K562 (cell line): ENCODE data around the gene MEGF11. TPM values are rescaled to one million over a fixed set of nuclear protein-coding genes. Genes with fewer than 3 reads are reported as not detected.

ENCODE experiments used
- ATAC-seq: fragments of 200-7000 bp; cut with Tn5 transposase; 3 replicates; pipeline ENCODE4 v1.9.1; 2020; ENCODE audit warnings: moderate library complexity
- BruUV-seq: library from RNA; stranded (reverse); fragments of 400-500 nt; replicated peaks from 2 replicates; lab custom pipeline; 2021; lab: Mats Ljungman, UMichigan
- CTCF ChIA-PET: fragments of 300-600 bp; formaldehyde crosslinking; extraction: SDS; loops from one replicate; lab custom pipeline; 2021; ENCODE audit warnings: low intra/inter-chr PET ratio; lab: Yijun Ruan, JAX
- POLR2A ChIA-PET: fragments of 300-600, 350-650 bp; sonication (Branson Sonifier 250); formaldehyde crosslinking; extraction: SDS; loops from one replicate; lab custom pipeline; 2021; ENCODE audit warnings: antibody characterized with exemption, inconsistent platforms; lab: Yijun Ruan, JAX
- DNase-seq, 4 experiments: peaks; one replicate each; pipeline versions ENCODE4 v3.0.0 to v3.0.0-alpha.2; 2011 to 2018; ENCODE audit warnings: low spot score in 3 of 4, mixed read lengths in 3 of 4; ENCODE audit errors: extremely low read depth in 1 of 4
- FAIRE-seq: peaks from 2 replicates; lab custom pipeline; 2011; peaks lifted over from hg19 to GRCh38; lab: Jason Lieb, UNC
- H2AFZ ChIP-seq: 2 replicates; pipeline ENCODE4 v1.6.0; 2011; ENCODE audit warnings: low read depth, low read length, control low read depth, inconsistent platforms
- H3K27ac ChIP-seq: fragments of 200-600 bp; 3 replicates; pipeline ENCODE4 v1.8.0; 2011; ENCODE audit warnings: low read depth, mild to moderate bottlenecking, control low read depth, inconsistent platforms, low read length, moderate library complexity, mixed read lengths; ENCODE audit errors: extremely low read depth
- H3K27me3 ChIP-seq, 2 experiments: fragments of 300-600 bp in 1 of 2; 2 replicates in 1 of 2; 3 replicates in 1 of 2; pipeline versions ENCODE4 v1.6.0 to v1.8.0; 2011; ENCODE audit warnings: inconsistent platforms in 2 of 2, low read length in 2 of 2, mild to moderate bottlenecking in 1 of 2, mixed read lengths in 1 of 2, moderate library complexity in 1 of 2; ENCODE audit not compliant: control insufficient read depth in 2 of 2, insufficient read depth in 2 of 2
- H3K36me3 ChIP-seq: fragments of 300-600 bp; 3 replicates; pipeline ENCODE4 v1.8.0; 2011; ENCODE audit warnings: mild to moderate bottlenecking, low read length, inconsistent platforms; ENCODE audit not compliant: control insufficient read depth, insufficient read depth
- H3K4me1 ChIP-seq, 2 experiments: fragments of 200-600 bp in 1 of 2; replicated peaks in 1 of 2; 2 replicates in 1 of 2; 3 replicates in 1 of 2; pipeline versions ENCODE4 v1.5.1 to v1.8.0; 2011; ENCODE audit warnings: inconsistent platforms in 2 of 2, low read length in 2 of 2, mild to moderate bottlenecking in 1 of 2, mixed read lengths in 1 of 2, moderate library complexity in 1 of 2; ENCODE audit not compliant: control insufficient read depth in 2 of 2, insufficient read depth in 2 of 2
- H3K4me2 ChIP-seq: 2 replicates; pipeline ENCODE4 v1.6.1; 2011; ENCODE audit warnings: low read length, control low read depth, inconsistent platforms, mixed read lengths; ENCODE audit not compliant: insufficient read depth
- H3K4me3 ChIP-seq: fragments of 200-600 bp; sonication (generic), shearing (Covaris generic); 2 replicates; pipeline ENCODE4 v1.5.1; 2016; ENCODE audit warnings: control low read depth, inconsistent platforms
- H3K79me2 ChIP-seq: fragments of 200-600 bp; 3 replicates; pipeline ENCODE4 v1.8.0; 2011; ENCODE audit warnings: low read length, inconsistent platforms; ENCODE audit not compliant: control insufficient read depth, insufficient read depth
- H3K9ac ChIP-seq, 2 experiments: 2 replicates each; pipeline versions ENCODE4 v1.6.0 to v1.6.1; 2011; ENCODE audit warnings: low read depth in 2 of 2, low read length in 2 of 2, control low read depth in 1 of 2, inconsistent platforms in 1 of 2, mild to moderate bottlenecking in 1 of 2, mixed read lengths in 1 of 2; ENCODE audit not compliant: insufficient read depth in 1 of 2
- H3K9me1 ChIP-seq: one replicate; pipeline ENCODE4 v1.6.0; 2011; ENCODE audit warnings: inconsistent platforms, mild to moderate bottlenecking, low read length, moderate library complexity; ENCODE audit not compliant: control insufficient read depth, insufficient read depth
- H3K9me3 ChIP-seq: replicated peaks from 2 replicates; pipeline ENCODE4 v1.5.1; 2011; ENCODE audit warnings: low read depth, low read length, inconsistent platforms; ENCODE audit not compliant: control insufficient read depth, insufficient read depth
- H4K20me1 ChIP-seq: replicated peaks from 2 replicates; pipeline ENCODE4 v1.6.1; 2011; ENCODE audit warnings: low read length, inconsistent platforms, mixed read lengths; ENCODE audit not compliant: control insufficient read depth, insufficient read depth
- KLF6 ChIP-seq: fragments of 250-450 bp; sonication (Bioruptor Pico); IDR thresholded peaks from 2 replicates; pipeline ENCODE4 v1.4.0; 2020; ENCODE audit warnings: mild to moderate bottlenecking, moderate library complexity, borderline replicate concordance
- MLX ChIP-seq, 2 experiments: fragments of 450-650 bp in 1 of 2; sonication (generic) in 1 of 2; formaldehyde crosslinking; conservative IDR thresholded peaks; 2 replicates each; pipeline versions ENCODE4 v1.4.0 to v1.8.1; 2020 to 2022; ENCODE audit warnings: mild to moderate bottlenecking in 1 of 2, missing genetic modification reagents in 1 of 2
- PURB ChIP-seq: sonication (generic); formaldehyde crosslinking; IDR thresholded peaks from 2 replicates; pipeline ENCODE4 v1.9.0; 2021; ENCODE audit warnings: low read depth, mild to moderate bottlenecking, missing genetic modification reagents
- RBFOX2 ChIP-seq: fragments of 200-400 bp; formaldehyde crosslinking; IDR thresholded peaks from 2 replicates; pipeline ENCODE4 v1.6.1; 2017; ENCODE audit warnings: low read depth, mild to moderate bottlenecking, low read length, moderate library complexity
- RFX5 ChIP-seq: IDR thresholded peaks from 2 replicates; pipeline ENCODE4 v1.6.1; 2011; ENCODE audit warnings: low read depth, mild to moderate bottlenecking, improper control_type of control experiment, low read length
- ZNF316 ChIP-seq: fragments of 450-650 bp; IDR thresholded peaks from 2 replicates; pipeline ENCODE4 v1.6.1; 2016
- WGBS: fragments of 100-300 bp; shearing (Covaris generic); methylation state at CpG from one replicate; pipeline ENCODE4 v1.1.6; 2016; ENCODE audit warnings: low coverage, mixed read lengths; ENCODE audit not compliant: insufficient coverage; ENCODE audit errors: missing lambda C conversion rate; 5-methylcytosine and 5-hydroxymethylcytosine counted together
- in situ Hi-C: fragments of 300-500 bp; cut with MboI; formaldehyde crosslinking; loops from 4 replicates; pipeline ENCODE4 v1.15.0; 2018; ENCODE audit warnings: inconsistent platforms, mixed read lengths
- intact Hi-C: fragments of 100-400 bp; cut with micrococcal nuclease; formaldehyde crosslinking; loops from 2 replicates; pipeline ENCODE4 v1.14.2; 2022
- polyA plus RNA-seq, 8 experiments: library from polyadenylated mRNA; depleted of rRNA in 4 of 8; stranded (reverse) in 5 of 8; unstranded in 3 of 8; fragments of >200 nt; fragmentation: Nextera tagmentation in 2 of 8; fragmentation: Illumina TruSeq in 1 of 8; extraction: Ambion mirVana in 2 of 8; extraction: Trizol in 1 of 8; gene quantifications; 2 replicates each; pipeline versions ENCODE4 v1.2.1 to v1.2.3, GENCODE V29; 2011 to 2014; ENCODE audit warnings: inconsistent platforms in 1 of 8, missing spikeins in 1 of 8
- total RNA-seq, 7 experiments: library from RNA; depleted of rRNA in 6 of 7; stranded (reverse); fragments of >200 nt in 6 of 7; fragmentation: Illumina TruSeq in 2 of 7; extraction: Trizol in 2 of 7; gene quantifications; 2 replicates each; pipeline versions ENCODE4 v1.2.1 to v1.2.3, GENCODE V29; 2011 to 2021; ENCODE audit warnings: low replicate concordance in 1 of 7

Gene MEGF11
- total and polyA plus RNA-seq, 9 of the 15 experiments (the other 6 are each of a cell fraction or from before 2014, with no cell fraction given) = 0.06 to 0.23 (median 0.20) TPM; not detected in 6

- CTCF ChIA-PET = no interaction called here
- Histone ChIP-seq H3K36me3 (no peaks in the 10 kb centered on the region), H3K4me3 (no peak overlapping the region), H4K20me1 (no peaks in the 10 kb centered on the region), H3K9ac (no peak overlapping the region), H3K27ac (no peak overlapping the region), H3K79me2 (no peaks in the 10 kb centered on the region), H3K9me1 (no peaks in the 10 kb centered on the region), H2AFZ (no peak overlapping the region), H3K4me1 (no peaks in the 10 kb centered on the region; a peak in 1 of 5 replicates), H3K27me3 (peaks cover 0 to 45% of the 10 kb centered on the region in 2 experiments; a peak in 2 of 5 replicates), H3K4me2 (no peak overlapping the region), H3K9me3 (no peaks in the 10 kb centered on the region)
- no TSS peak for BruUV-seq
- TF ChIP-seq ZNF316 = no peak
- TF ChIP-seq RFX5 = no peak
- TF ChIP-seq PURB (CRISPR knock-in tag) = no peak
- TF ChIP-seq RBFOX2 = no peak
- TF ChIP-seq KLF6 (CRISPR knock-in tag) = no peak
- TF ChIP-seq MLX (CRISPR knock-in tag; conservative IDR thresholded peaks at IDR 0.05) = no peak
- DNase-seq (no peak), ATAC-seq (no peak), FAIRE-seq (no peak)
- intact Hi-C loops = no loop called here
- 0% methylated on average over 4 of the region's 4 CpGs for WGBS
- in situ Hi-C loops = no loop called here
- POLR2A ChIA-PET = interaction anchor here (0.6 kb wide), 1 partner anchor 146 kb away, joined by 3 read pairs; no protein-coding TSS in a partner anchor
Measured at GRCh38 chr15:66025015-66025452, 228.5 kb downstream of the MEGF11 start.
